ENCODE data around the gene ABCF3.

The ABCF3 gene

DNA sequence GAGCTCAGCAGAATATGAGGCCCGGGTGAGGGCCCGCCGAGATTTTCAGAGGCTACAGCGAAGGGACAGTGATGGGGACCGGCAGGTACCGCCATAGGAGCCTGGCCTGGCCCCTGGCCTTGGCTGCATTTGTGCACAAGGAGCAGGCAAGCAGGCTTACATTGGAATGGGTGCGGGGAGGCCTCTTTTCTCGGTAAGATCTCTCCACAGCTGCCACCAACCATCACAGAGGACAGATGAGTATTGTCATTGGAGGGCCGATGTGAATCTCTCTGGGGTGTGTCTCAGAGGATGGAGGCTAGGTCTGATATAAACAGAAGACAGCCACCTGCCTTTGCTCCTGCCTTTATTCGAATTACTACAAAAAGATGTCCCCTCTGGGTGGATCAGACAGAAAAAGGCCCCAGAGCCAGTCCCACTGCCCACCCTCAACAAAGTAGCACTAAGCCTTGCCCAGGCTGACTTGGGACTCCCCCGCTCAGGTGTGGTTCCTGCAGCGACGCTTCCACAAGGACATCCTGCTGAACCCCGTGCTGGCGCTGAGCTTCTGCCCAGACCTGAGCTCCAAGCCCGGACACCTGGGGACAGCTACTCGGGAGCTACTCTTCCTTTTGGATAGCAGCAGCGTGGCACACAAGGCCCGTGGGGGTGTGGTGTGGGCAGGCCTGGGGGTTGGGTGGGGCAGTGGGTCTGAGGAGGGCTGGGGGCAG, 48.8 kb downstream of the ABCF3 start:
- no peak for DNase-seq (ENCODE audit: low read depth)
- TF ChIP-seq, protein P1, sequence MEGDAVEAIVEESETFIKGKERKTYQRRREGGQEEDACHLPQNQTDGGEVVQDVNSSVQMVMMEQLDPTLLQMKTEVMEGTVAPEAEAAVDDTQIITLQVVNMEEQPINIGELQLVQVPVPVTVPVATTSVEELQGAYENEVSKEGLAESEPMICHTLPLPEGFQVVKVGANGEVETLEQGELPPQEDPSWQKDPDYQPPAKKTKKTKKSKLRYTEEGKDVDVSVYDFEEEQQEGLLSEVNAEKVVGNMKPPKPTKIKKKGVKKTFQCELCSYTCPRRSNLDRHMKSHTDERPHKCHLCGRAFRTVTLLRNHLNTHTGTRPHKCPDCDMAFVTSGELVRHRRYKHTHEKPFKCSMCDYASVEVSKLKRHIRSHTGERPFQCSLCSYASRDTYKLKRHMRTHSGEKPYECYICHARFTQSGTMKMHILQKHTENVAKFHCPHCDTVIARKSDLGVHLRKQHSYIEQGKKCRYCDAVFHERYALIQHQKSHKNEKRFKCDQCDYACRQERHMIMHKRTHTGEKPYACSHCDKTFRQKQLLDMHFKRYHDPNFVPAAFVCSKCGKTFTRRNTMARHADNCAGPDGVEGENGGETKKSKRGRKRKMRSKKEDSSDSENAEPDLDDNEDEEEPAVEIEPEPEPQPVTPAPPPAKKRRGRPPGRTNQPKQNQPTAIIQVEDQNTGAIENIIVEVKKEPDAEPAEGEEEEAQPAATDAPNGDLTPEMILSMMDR (IDR thresholded peaks at IDR 0.05; ENCODE audit: insufficient read depth, low read depth, low read length, missing control alignments), result no peak
- no peak overlapping the region for H3K4me3 ChIP-seq (ENCODE audit: low read depth, low read length)

DNA sequence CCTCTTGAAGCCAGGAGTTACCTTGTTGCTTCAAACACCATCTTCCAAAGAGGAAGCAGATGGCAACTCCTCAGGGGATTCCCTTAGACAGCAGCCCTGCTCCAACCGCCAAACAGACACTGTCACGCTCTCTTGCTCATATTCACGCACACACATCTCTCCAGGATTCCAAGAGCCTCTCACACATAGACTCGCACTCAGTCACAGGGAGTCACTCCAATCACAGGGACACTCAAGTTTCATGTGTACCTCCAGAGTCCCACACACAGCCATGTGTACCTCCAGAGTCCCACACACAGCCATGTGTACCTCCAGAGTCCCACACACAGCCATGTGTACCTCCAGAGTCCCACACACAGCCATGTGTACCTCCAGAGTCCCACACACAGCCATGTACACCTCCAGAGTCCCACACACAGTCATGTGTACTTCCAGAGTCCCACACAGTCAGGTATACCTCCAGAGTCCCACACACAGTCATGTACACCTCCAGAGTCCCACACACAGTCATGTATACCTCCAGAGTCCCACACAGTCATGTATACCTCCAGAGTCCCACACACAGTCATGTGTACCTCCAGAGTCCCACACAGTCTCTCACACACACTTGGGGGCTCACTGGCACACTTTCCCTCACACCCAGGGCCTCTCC, 49.5 kb downstream of the ABCF3 start:
- DNase-seq (ENCODE audit: low read depth), result no peak
- TF ChIP-seq, protein P1 (IDR thresholded peaks at IDR 0.05; ENCODE audit: insufficient read depth, low read depth, low read length, missing control alignments), result no peak
- H3K4me3 ChIP-seq (ENCODE audit: low read depth, low read length), result no peak overlapping the region

DNA sequence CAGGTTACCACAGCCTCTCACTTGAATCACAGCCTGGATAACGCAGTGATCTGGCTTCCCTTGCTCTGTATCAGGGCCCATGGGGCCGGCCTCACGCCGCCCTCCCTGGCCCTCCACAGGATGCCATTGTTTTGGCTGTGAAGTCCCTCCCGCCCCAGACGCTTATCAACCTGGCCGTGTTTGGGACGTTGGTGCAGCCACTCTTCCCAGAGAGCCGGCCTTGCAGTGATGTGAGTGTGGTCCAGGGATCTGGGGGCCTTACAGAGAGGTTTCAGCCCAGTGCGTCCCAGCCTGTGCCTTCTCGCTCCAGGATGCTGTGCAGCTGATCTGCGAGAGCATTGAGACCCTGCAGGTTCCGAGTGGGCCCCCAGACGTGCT, 50.0 kb downstream of the ABCF3 start:
- no peak overlapping the region for H3K4me3 ChIP-seq (ENCODE audit: low read depth, low read length)
- TF ChIP-seq, protein P1 (IDR thresholded peaks at IDR 0.05; ENCODE audit: insufficient read depth, low read depth, low read length, missing control alignments), result no peak
- no peak for DNase-seq (ENCODE audit: low read depth)

DNA sequence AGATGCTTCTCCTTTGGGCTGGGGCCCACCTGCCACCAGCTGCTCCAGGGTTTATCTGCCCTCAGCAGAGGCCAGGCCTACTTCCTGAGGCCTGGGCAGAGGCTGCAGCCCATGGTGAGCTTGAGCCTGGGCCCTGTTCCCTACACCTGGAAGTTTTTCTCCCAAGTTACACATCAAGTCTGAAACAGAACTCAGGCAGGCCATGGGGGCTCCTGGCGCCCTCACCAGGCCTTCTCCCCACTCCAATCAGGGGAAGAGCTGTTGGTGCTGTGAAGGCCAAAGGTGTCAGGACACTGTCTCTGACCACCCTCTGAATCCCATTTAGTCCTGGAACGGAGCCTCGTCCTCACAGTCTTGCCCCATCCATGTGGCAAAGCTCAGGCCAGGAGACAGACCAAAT, 50.6 kb downstream of the ABCF3 start:
- H3K4me3 ChIP-seq (ENCODE audit: low read depth, low read length), result no peak overlapping the region
- TF ChIP-seq, protein P1 (IDR thresholded peaks at IDR 0.05; ENCODE audit: insufficient read depth, low read depth, low read length, missing control alignments), result no peak
- no peak for DNase-seq (ENCODE audit: low read depth)

DNA sequence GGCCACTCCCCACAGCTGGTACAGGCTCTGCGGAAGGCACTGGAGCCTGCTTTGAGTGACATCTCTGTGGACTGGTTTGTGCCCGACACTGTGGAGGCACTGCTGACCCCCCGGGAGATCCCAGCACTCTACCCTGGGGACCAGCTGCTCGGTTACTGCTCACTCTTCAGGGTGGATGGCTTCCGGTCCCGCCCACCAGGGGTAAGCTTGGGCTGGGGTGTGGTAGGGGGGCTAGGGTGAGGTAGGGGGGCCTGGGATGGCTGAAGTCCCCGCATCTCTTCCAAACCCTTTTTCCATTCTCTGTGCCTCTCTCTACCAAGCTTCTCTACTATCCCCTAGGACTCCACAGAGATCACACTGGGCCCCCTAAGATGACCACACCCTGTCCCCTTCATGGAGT, 51.2 kb downstream of the ABCF3 start:
- TF ChIP-seq, protein P1 (IDR thresholded peaks at IDR 0.05; ENCODE audit: insufficient read depth, low read depth, low read length, missing control alignments), result no peak
- DNase-seq (ENCODE audit: low read depth), result no peak
- no peak overlapping the region for H3K4me3 ChIP-seq (ENCODE audit: low read depth, low read length)

DNA sequence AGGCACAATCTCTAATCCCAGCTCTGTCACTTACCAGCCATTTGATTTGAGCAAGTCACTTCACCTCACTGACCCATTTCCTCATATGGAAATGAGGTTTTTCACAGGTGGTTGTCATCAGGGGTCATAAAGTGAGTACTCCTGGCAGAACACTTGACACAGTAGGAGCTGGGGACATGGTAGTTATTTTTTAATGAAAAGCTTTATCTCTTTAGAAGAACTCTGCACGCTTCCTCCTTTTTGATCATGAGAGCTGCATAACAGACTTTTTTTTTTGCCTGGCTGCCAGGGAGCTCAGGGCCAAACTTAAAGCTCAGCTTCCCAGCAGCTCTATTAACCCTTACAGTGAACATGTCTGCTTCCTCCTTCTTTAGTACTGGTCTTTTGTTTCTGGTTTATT, 51.8 kb downstream of the ABCF3 start:
- no peak overlapping the region for H3K4me3 ChIP-seq (ENCODE audit: low read depth, low read length)
- DNase-seq (ENCODE audit: low read depth), result no peak
- TF ChIP-seq, protein P1 (IDR thresholded peaks at IDR 0.05; ENCODE audit: insufficient read depth, low read depth, low read length, missing control alignments), result no peak
